Esophagus (tissue), 2 donors: ENCODE results near the gene PRKCI. TPM values are rescaled to one million over a fixed set of nuclear protein-coding genes. Genes with fewer than 3 reads are reported as not detected.
"Not testable (repeated sequence)": the region's sequence is repeated elsewhere in the genome, so short reads cannot be mapped to it uniquely, and the experiment has no call there.

Experiments used
- H3K27ac ChIP-seq, 2 donors: one replicate each; pipeline ENCODE4 v1.5.1; 2013; ENCODE audit warnings: low read depth in 2 of 2, mild to moderate bottlenecking in 2 of 2, inconsistent platforms in 1 of 2, low read length in 1 of 2, moderate library complexity in 1 of 2
- H3K27me3 ChIP-seq, 2 donors: one replicate each; pipeline ENCODE4 v1.6.1; 2013; ENCODE audit warnings: low read length in 2 of 2, control low read depth in 1 of 2, mild to moderate bottlenecking in 1 of 2; ENCODE audit not compliant: insufficient read depth in 2 of 2, control insufficient read depth in 1 of 2
- H3K36me3 ChIP-seq, 2 donors: one replicate each; pipeline ENCODE4 v1.6.1; 2013; ENCODE audit warnings: low read length in 1 of 2; ENCODE audit not compliant: control insufficient read depth in 2 of 2, insufficient read depth in 2 of 2
- H3K4me1 ChIP-seq, 2 donors: one replicate each; pipeline ENCODE4 v1.6.1; 2013; ENCODE audit warnings: low read length in 1 of 2; ENCODE audit not compliant: control insufficient read depth in 2 of 2, insufficient read depth in 2 of 2
- H3K4me3 ChIP-seq, 2 donors: one replicate each; pipeline ENCODE4 v1.5.1; 2013; ENCODE audit warnings: low read length in 2 of 2, mild to moderate bottlenecking in 2 of 2, low read depth in 1 of 2, moderate library complexity in 1 of 2
- H3K9me3 ChIP-seq, 2 donors: one replicate each; pipeline ENCODE4 v1.6.1; 2013; ENCODE audit warnings: mild to moderate bottlenecking in 2 of 2, low read depth in 1 of 2, low read length in 1 of 2, moderate library complexity in 1 of 2; ENCODE audit not compliant: control insufficient read depth in 2 of 2, insufficient read depth in 1 of 2
- WGBS, 2 donors: extraction: QIAGEN DNeasy Blood & Tissue Kit; methylation state at CpG; one replicate each; pipeline ENCODE4 v1.1.7; 2013; 5-methylcytosine and 5-hydroxymethylcytosine counted together
- polyA plus RNA-seq, 2 donors: library from polyadenylated mRNA; stranded (reverse); fragments of 200-250 nt; gene quantifications; one replicate each; pipeline ENCODE4 v1.2.3, GENCODE V29; 2013
- donor health status: healthy with polysubstance abuse.
- donor health status: Bipolar disorder and iron deficiency.

PRKCI gene
- 10 to 100 TPM; 12.9 to 15.1 TPM for polyA plus RNA-seq

DNA sequence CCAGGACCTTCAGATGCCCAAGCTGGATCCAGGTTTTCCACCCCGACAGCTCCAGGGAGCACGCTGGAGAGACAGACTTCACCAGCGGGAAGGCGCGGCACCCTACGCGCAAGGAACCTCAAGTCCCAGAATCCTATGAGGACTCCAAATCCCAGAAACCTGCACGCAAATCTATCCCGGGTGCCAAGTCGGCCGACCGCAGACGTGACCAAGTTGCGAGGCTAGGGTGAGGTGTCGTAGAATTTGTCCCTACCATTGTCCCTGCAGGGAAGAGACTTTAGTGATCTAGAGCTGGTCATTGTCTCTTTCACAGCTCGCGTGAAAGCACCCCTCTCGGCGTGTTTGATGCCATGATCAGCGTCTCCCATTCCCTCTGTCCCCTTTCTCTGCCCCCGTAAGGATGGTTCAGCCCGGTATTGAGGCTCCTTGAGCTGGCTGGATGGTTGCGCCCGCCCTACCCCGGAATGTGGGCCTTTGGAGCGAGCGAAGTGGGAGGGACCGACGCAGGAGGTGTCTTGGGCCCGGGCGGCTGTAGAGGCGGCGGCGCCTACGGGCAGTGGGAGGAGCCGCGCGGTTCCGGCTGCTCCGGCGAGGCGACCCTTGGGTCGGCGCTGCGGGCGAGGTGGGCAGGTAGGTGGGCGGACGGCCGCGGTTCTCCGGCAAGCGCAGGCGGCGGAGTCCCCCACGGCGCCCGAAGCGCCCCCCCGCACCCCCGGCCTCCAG lies at the start of gene PRKCI:
TSS of gene PRKCI (plus strand) at position 501 of the 723 bp plus-strand sequence. CDS start 246 bp downstream, outside the sequence.
- Histone ChIP-seq H3K27me3 (no peaks in the 10 kb centered on the region), H3K4me1 (no peaks in the 10 kb centered on the region), H3K9me3 (no peaks in the 10 kb centered on the region), H3K36me3 (no peaks in the 10 kb centered on the region), H3K27ac (peak within 1 kb of the TSS; percentile 82 to 88), H3K4me3 (peak within 1 kb of the TSS; percentile 81 to 82)
- WGBS, 2 donors, result 0% methylated on average over 44 to 60 of the region's 60 CpGs

GRCh38 chr3:170178651-170179050 lies 43.6 kb upstream of the PRKCI start:
- H3K4me1 ChIP-seq, result no peaks in the 10 kb centered on the region
- H3K27ac ChIP-seq, result no peak overlapping the region
- no peaks in the 10 kb centered on the region for H3K27me3 ChIP-seq
- peaks cover 0 to 11% of the 10 kb centered on the region in 2 donors for H3K36me3 ChIP-seq
- H3K9me3 ChIP-seq, result no peaks in the 10 kb centered on the region
- 69 to 73% methylated on average over 3 of the region's 3 CpGs for WGBS, 2 donors
- H3K4me3 ChIP-seq, result no peak overlapping the region

GRCh38 chr3:170179432-170179831 lies 42.8 kb upstream of the PRKCI start:
- Histone ChIP-seq H3K9me3 (no peaks in the 10 kb centered on the region), H3K4me3 (peak overlapping the region in 1 of 2 donors; percentile 97), H3K27ac (no peak overlapping the region), H3K36me3 (peaks cover 0 to 11% of the 10 kb centered on the region in 2 donors), H3K27me3 (no peaks in the 10 kb centered on the region), H3K4me1 (no peaks in the 10 kb centered on the region)
- WGBS, 2 donors, result 27 to 37% methylated on average over 1 of the region's 1 CpG

DNA sequence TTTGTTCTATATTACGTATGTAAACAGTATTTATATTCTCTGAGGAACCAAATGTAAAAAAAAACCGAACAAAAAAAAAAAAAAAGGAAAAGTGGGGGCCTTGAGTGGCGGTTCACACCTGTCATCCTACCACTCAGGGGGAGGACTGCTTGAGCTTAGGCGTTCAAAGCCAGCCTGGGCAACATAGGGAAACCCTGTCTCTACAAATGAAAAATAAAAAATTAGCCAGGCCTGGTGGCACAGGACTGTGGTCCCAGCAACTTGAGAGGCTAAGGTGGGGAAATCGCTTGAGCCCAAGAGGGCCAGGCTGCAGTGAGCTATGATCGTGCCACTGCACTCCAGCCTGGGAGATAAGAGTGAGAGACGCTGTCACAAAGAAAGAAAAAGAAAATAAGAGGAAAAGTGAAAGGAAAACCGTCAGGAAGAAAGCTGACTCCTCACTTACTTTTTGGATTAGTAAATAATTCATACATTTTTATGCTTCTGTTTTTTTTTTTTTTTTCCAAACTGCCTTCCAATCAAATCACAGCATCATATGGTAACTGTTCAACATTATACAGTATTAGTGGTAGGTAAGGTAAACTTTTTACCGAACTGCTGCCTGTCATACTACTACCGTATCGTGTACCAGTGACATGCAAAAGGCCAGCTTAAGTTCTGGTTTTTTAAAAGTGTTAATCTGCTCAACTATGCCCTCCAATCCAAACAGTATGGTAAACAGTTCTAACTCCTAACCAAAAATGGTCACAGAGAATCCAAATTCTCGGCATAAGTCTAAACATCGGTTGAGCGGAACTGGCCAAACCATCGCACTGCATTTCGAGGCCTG lies 41.9 kb upstream of the PRKCI start:
- Histone ChIP-seq H3K4me1 (no peaks in the 10 kb centered on the region), H3K4me3 (peak overlapping the region; percentile 80 to 97), H3K27me3 (no peaks in the 10 kb centered on the region), H3K36me3 (peaks cover 0 to 10% of the 10 kb centered on the region in 2 donors), H3K9me3 (no peaks in the 10 kb centered on the region), H3K27ac (peak overlapping the region; percentile 95 to 97)
- WGBS, 2 donors, result 7 to 8% methylated on average over 16 of the region's 16 CpGs

GRCh38 chr3:170180908-170181885 lies 41.0 kb upstream of the PRKCI start, which contains the start of gene PHC3:
Gene PHC3 (minus strand): TSS chr3:170181733. CDS start chr3:170181715, 18 bp downstream.
- 0 to 1% methylated on average over 64 to 71 of the region's 71 CpGs for WGBS, 2 donors
- no peaks in the 10 kb centered on the region for H3K9me3 ChIP-seq

DNA sequence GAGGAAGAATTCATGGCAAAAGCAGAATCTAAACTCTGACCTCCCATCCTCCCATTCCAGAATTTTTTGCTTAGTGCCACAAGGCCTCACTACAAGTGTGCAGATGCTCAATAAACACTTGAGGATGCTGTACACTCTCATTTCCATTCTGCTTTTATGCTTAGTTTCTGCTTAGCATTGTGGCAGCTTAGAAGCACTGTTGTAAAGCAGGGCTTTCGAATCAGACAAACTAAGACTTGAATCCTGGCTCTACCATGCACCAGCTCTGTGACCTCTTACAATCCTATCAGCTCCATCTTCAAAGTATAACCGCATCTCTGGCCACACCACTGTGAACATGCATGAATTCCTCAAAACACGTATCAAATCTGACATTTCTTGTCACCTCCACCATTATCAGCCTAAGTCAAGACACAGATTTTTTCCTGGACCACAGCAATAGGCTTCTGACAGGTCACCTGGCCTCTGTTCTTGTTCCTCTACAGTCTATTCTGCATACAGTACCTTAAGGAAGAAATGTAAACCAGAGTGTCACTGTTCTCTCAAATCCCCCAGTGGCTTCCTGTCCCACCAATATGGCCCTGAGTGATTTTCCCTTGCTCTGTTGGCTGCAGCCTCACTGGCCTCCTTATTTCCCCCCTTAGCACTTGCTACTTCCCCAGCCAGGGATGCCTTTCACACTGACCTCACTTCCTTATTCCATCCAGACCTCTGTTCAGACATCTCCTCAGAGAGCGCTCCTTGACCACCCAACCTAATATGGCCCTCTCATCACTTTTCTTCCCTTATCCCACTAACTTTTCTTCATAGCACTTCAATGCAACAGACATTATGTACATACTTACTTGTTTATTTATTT lies 32.6 kb upstream of the PRKCI start:
- WGBS, 2 donors, result 74 to 88% methylated on average over 4 of the region's 4 CpGs
- Histone ChIP-seq H3K4me3 (no peak overlapping the region), H3K27me3 (no peaks in the 10 kb centered on the region), H3K36me3 (no peaks in the 10 kb centered on the region), H3K27ac (no peak overlapping the region), H3K9me3 (no peaks in the 10 kb centered on the region), H3K4me1 (no peaks in the 10 kb centered on the region)

More at GRCh38 chr3:170180908-170181885, 41.0 kb upstream of the PRKCI start, which contains the start of gene PHC3:
- Histone ChIP-seq H3K27me3 (no peaks in the 10 kb centered on the region), H3K27ac (peak within 1 kb of the TSS; percentile 95 to 97), H3K36me3 (peaks cover 0 to 7% of the 10 kb centered on the region in 2 donors), H3K4me3 (peak within 1 kb of the TSS; percentile 80 to 97), H3K4me1 (no peaks in the 10 kb centered on the region)

GRCh38 chr3:170195759-170196158 lies 26.5 kb upstream of the PRKCI start:
- H3K27ac ChIP-seq, H3K9me3 ChIP-seq, H3K4me1 ChIP-seq, H3K36me3 ChIP-seq, H3K4me3 ChIP-seq, H3K27me3 ChIP-seq: not testable (repeated sequence)
- WGBS, 2 donors, result 69 to 76% methylated on average over 3 of the region's 3 CpGs

GRCh38 chr3:170196833-170197232 lies 25.4 kb upstream of the PRKCI start:
- Histone ChIP-seq H3K36me3 (no peaks in the 10 kb centered on the region), H3K9me3 (no peaks in the 10 kb centered on the region), H3K27ac (no peak overlapping the region), H3K4me1 (no peaks in the 10 kb centered on the region), H3K27me3 (no peaks in the 10 kb centered on the region), H3K4me3 (no peak overlapping the region)
- 89 to 92% methylated on average over 3 of the region's 3 CpGs for WGBS, 2 donors
